CD4-positive, alpha-beta T cell (primary cell): ENCODE data around the gene PM20D1. TPM values are rescaled to one million over a fixed set of nuclear protein-coding genes. Genes with fewer than 3 reads are reported as not detected.

Source experiments
- ATAC-seq: fragments of 200-7000 bp; cut with Tn5 transposase; one replicate; pipeline ENCODE4 v1.10.0; 2022; ENCODE audit warnings: mild to moderate bottlenecking; ENCODE audit not compliant: poor library complexity
- CTCF ChIA-PET: fragments of 350-600 bp; sonication (Branson Sonifier 250); formaldehyde crosslinking; loops from one replicate; lab custom pipeline; 2021; ENCODE audit warnings: antibody characterized with exemption, inconsistent platforms; lab: Charles Lee
- POLR2A ChIA-PET: fragments of 350-600 bp; sonication (Branson Sonifier 250); formaldehyde crosslinking; loops from one replicate; lab custom pipeline; 2021; ENCODE audit warnings: antibody characterized with exemption, inconsistent platforms; lab: Charles Lee
- DNase-seq, 14 experiments: peaks; one replicate each; pipeline ENCODE4 v3.0.0-alpha.2; 2013 to 2020; ENCODE audit warnings: mixed read lengths in 2 of 14
- H3K27ac ChIP-seq, 2 donors: one replicate each; pipeline versions ENCODE4 v1.5.1 to v1.7.0; 2013; ENCODE audit warnings: low read length in 2 of 2, low read depth in 1 of 2, mild to moderate bottlenecking in 1 of 2
- H3K27me3 ChIP-seq, 2 experiments: 1 replicate in 1 of 2; 2 replicates in 1 of 2; pipeline versions ENCODE4 v1.6.1 to v1.7.0; 2013; ENCODE audit warnings: low read length in 2 of 2, control low read depth in 1 of 2, mild to moderate bottlenecking in 1 of 2, moderate library complexity in 1 of 2; ENCODE audit not compliant: insufficient read depth in 2 of 2, control insufficient read depth in 1 of 2
- H3K36me3 ChIP-seq: one replicate; pipeline ENCODE4 v1.6.1; 2013; ENCODE audit warnings: low read length, control low read depth; ENCODE audit not compliant: insufficient read depth
- H3K4me1 ChIP-seq: one replicate; pipeline ENCODE4 v1.6.1; 2013; ENCODE audit warnings: low read length, control low read depth; ENCODE audit not compliant: insufficient read depth
- H3K4me3 ChIP-seq: one replicate; pipeline ENCODE4 v1.5.1; 2013; ENCODE audit warnings: mild to moderate bottlenecking, low read length, moderate library complexity
- H3K9me3 ChIP-seq, 2 experiments: 1 replicate in 1 of 2; 2 replicates in 1 of 2; pipeline versions ENCODE4 v1.6.1 to v1.7.0; 2013; ENCODE audit warnings: low read length in 2 of 2, mild to moderate bottlenecking in 2 of 2, control low read depth in 1 of 2, moderate library complexity in 1 of 2; ENCODE audit not compliant: control insufficient read depth in 1 of 2, insufficient read depth in 1 of 2
- H3K27ac Mint-ChIP-seq: one replicate; pipeline ENCODE4 v1.8.0; 2020; ENCODE audit warnings: mixed read lengths
- H3K27me3 Mint-ChIP-seq: one replicate; pipeline ENCODE4 v1.8.0; 2021; ENCODE audit warnings: mixed read lengths
- H3K36me3 Mint-ChIP-seq: one replicate; pipeline ENCODE4 v1.8.0; 2021; ENCODE audit warnings: low read depth, mixed read lengths
- H3K4me1 Mint-ChIP-seq: one replicate; pipeline ENCODE4 v1.8.0; 2021; ENCODE audit warnings: low read depth, mixed read lengths
- H3K4me3 Mint-ChIP-seq: one replicate; pipeline ENCODE4 v1.8.0; 2020; ENCODE audit warnings: mild to moderate bottlenecking, mixed read lengths
- H3K9me3 Mint-ChIP-seq: one replicate; pipeline ENCODE4 v1.8.0; 2020; ENCODE audit warnings: mixed read lengths
- intact Hi-C, 2 experiments: fragments of 100-400 bp; cut with DNase I in 1 of 2; cut with micrococcal nuclease in 1 of 2; formaldehyde crosslinking; loops; one replicate each; pipeline versions ENCODE4 v1.15.1 to v1.9.0; 2023 to 2025; cut with DNase I, micrococcal nuclease
- total RNA-seq, 174 experiments: library from RNA in 2 of 174; stranded (reverse) in 2 of 174; gene quantifications; one replicate each; pipeline ENCODE4 v1.2.3 and lab custom pipeline; 2021 to 2026
- TF ChIP-seq, protein P1 (sequence below): fragments of 200-600 bp; IDR thresholded peaks from one replicate; pipeline ENCODE4 v1.8.0; 2022; ENCODE audit warnings: antibody characterized with exemption, mild to moderate bottlenecking

PM20D1 gene
- total RNA-seq, 2 experiments from 2014 or later = 1.2 to 1.4 TPM

GRCh38 chr1:205797168-205797567 lies 52.8 kb downstream of the PM20D1 start:
- Mint-ChIP-seq H3K36me3 (peaks cover 86% of the 10 kb centered on the region), H3K4me3 (no peak overlapping the region), H3K4me1 (peaks cover 8% of the 10 kb centered on the region), H3K27me3 (no peaks in the 10 kb centered on the region), H3K9me3 (no peaks in the 10 kb centered on the region), H3K27ac (no peak overlapping the region)
- H3K9me3 ChIP-seq = no peaks in the 10 kb centered on the region
- peaks cover 79% of the 10 kb centered on the region for H3K36me3 ChIP-seq
- TF ChIP-seq, protein P1, sequence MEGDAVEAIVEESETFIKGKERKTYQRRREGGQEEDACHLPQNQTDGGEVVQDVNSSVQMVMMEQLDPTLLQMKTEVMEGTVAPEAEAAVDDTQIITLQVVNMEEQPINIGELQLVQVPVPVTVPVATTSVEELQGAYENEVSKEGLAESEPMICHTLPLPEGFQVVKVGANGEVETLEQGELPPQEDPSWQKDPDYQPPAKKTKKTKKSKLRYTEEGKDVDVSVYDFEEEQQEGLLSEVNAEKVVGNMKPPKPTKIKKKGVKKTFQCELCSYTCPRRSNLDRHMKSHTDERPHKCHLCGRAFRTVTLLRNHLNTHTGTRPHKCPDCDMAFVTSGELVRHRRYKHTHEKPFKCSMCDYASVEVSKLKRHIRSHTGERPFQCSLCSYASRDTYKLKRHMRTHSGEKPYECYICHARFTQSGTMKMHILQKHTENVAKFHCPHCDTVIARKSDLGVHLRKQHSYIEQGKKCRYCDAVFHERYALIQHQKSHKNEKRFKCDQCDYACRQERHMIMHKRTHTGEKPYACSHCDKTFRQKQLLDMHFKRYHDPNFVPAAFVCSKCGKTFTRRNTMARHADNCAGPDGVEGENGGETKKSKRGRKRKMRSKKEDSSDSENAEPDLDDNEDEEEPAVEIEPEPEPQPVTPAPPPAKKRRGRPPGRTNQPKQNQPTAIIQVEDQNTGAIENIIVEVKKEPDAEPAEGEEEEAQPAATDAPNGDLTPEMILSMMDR = no peak
- ChIA-PET POLR2A (no interaction called here), CTCF (interaction anchor here (2.0 kb wide), 1 partner anchor 180 kb away, joined by 6 read pairs; no protein-coding TSS in a partner anchor)
- DNase-seq (no peak), ATAC-seq (no peak)
- no peaks in the 10 kb centered on the region for H3K27me3 ChIP-seq
- no peak overlapping the region for H3K4me3 ChIP-seq
- H3K4me1 ChIP-seq = no peaks in the 10 kb centered on the region
- intact Hi-C loops = no loop called here
- H3K27ac ChIP-seq = no peak overlapping the region

- DNase-seq (no peak), ATAC-seq (no peak)
- H3K27me3 Mint-ChIP-seq = no peaks in the 10 kb centered on the region
- TF ChIP-seq, protein P1 = no peak
- Histone ChIP-seq H3K27me3 (no peaks in the 10 kb centered on the region), H3K9me3 (no peaks in the 10 kb centered on the region), H3K36me3 (peaks cover 77% of the 10 kb centered on the region), H3K4me1 (no peaks in the 10 kb centered on the region), H3K27ac (no peak overlapping the region), H3K4me3 (no peak overlapping the region)
- H3K4me3 Mint-ChIP-seq = no peak overlapping the region
- intact Hi-C loops = loop anchor here in 1 of 2 experiments (5.0 kb wide), 1 partner anchor 123 kb away; no protein-coding TSS in a partner anchor
- H3K9me3 Mint-ChIP-seq = no peaks in the 10 kb centered on the region
- ChIA-PET CTCF (interaction anchor here (0.9 to 4.8 kb wide), 3 partner anchors 11 to 183 kb away, joined by 3 to 77 read pairs (median 3); no protein-coding TSS in a partner anchor), POLR2A (no interaction called here)
- peaks cover 93% of the 10 kb centered on the region for H3K36me3 Mint-ChIP-seq
- no peaks in the 10 kb centered on the region for H3K4me1 Mint-ChIP-seq
- H3K27ac Mint-ChIP-seq = no peak overlapping the region
Observed at GRCh38 chr1:205794011-205794730, 55.8 kb downstream of the PM20D1 start.

DNA sequence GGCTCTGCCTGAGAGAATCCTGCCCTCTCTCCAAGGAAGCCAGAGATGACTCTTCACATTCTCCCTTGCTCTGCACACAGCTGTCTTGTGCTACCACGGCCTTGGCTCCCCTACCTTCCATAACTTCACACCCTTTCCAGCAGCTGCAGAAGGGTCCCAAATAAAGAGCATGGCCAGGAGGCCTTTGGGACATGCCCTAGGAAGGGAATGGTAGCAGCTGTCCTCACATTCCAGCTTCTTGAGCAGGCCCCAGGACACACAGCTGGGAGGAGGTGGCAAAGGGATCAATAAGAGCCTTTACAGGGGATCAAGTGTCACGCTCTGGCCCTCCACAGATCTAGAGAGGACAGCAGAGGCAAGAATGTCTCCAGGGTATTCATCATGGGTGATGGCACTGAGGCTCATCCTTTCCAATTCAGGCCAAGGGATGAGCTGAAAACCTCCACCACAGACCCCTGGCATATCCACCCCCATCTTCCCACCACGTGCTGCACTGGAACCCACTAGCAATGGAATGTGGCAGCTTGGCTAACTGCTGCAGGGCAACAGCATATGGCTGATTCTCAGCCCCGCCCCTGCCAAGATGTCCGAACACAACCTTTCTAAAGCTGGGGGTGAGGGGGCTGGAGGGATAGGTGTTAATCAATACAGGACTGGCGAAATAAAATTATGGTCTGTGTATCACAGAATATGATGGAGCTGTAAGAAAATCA lies 56.8 kb downstream of the PM20D1 start:
- CTCF ChIA-PET = interaction anchor here (0.9 to 4.8 kb wide), 4 partner anchors 12 to 184 kb away, joined by 3 to 77 read pairs (median 3); no protein-coding TSS in a partner anchor
- Mint-ChIP-seq H3K9me3 (no peaks in the 10 kb centered on the region), H3K4me3 (no peak overlapping the region), H3K36me3 (peaks cover 83% of the 10 kb centered on the region), H3K27ac (no peak overlapping the region), H3K4me1 (no peaks in the 10 kb centered on the region), H3K27me3 (no peaks in the 10 kb centered on the region)
- no peaks in the 10 kb centered on the region for H3K9me3 ChIP-seq
- POLR2A ChIA-PET = interaction anchor here (1.8 kb wide), 1 partner anchor 184 kb away, joined by 13 read pairs; no protein-coding TSS in a partner anchor
- no peaks in the 10 kb centered on the region for H3K4me1 ChIP-seq
- H3K27ac ChIP-seq = no peak overlapping the region
- TF ChIP-seq, protein P1 = no peak
- ATAC-seq (no peak), DNase-seq (no peak)
- H3K27me3 ChIP-seq = no peaks in the 10 kb centered on the region
- intact Hi-C loops = loop anchor here in 1 of 2 experiments (5.0 kb wide), 1 partner anchor 124 kb away; no protein-coding TSS in a partner anchor
- H3K36me3 ChIP-seq = peaks cover 67% of the 10 kb centered on the region
- H3K4me3 ChIP-seq = no peak overlapping the region
